ENCODE results near the gene ZNF692.

DNA sequence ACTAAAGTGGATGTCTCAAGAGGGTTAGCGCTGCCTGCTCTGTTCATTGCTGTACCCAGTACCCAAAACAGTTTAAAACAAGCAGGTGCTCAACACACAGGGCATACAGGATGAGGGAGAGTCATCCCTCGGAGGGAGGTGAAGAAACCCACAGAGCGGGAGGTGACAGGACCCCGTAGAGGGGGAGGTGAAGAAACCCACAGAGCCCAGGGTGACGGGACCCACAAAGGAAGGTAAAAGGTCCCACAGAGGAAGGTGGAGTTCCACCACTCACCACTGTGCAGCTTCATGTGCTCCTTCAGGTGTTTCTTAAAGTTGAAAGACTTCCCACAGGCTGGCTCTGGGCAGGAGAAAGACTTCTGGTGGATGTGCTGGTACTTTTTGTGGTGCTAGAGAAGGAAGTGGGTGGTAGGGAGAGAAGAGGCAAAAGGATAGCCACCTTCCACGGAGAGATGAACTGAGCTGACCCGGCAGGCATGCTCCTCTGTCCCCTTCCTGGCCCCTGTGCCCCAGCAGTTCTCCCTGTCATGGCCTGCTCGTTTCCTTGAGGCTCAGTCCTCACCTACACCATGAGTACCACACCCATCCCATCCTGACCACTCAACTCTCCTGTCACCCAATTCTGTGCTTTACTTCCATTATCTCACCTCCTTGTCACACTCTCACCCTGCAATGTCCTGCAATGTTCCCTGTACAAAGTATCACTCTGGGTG lies 5.1 kb downstream of the ZNF692 start:
- TF ChIP-seq GATA2 (IDR thresholded peaks at IDR 0.05; ENCODE audit: low read depth, low read length) = no peak
- no peak for TF ChIP-seq GATA3 (IDR thresholded peaks at IDR 0.05; ENCODE audit: low read depth, low read length)

All from SH-SY5Y (cell line).